NK-92 treated with Interleukin-12 subunit alpha and Interleukin-12 subunit beta, amount 100 ng/mL, for 24 hours (cell line): ENCODE results near the gene CENPVL1.
"Not testable (repeated sequence)": the region's sequence is repeated elsewhere in the genome, so short reads cannot be mapped to it uniquely, and the experiment has no call there.

Source experiments
- DNase-seq: peaks from one replicate; lab custom pipeline; 2025; lab: John Stamatoyannopoulos, UW

Gene CENPVL1

DNA sequence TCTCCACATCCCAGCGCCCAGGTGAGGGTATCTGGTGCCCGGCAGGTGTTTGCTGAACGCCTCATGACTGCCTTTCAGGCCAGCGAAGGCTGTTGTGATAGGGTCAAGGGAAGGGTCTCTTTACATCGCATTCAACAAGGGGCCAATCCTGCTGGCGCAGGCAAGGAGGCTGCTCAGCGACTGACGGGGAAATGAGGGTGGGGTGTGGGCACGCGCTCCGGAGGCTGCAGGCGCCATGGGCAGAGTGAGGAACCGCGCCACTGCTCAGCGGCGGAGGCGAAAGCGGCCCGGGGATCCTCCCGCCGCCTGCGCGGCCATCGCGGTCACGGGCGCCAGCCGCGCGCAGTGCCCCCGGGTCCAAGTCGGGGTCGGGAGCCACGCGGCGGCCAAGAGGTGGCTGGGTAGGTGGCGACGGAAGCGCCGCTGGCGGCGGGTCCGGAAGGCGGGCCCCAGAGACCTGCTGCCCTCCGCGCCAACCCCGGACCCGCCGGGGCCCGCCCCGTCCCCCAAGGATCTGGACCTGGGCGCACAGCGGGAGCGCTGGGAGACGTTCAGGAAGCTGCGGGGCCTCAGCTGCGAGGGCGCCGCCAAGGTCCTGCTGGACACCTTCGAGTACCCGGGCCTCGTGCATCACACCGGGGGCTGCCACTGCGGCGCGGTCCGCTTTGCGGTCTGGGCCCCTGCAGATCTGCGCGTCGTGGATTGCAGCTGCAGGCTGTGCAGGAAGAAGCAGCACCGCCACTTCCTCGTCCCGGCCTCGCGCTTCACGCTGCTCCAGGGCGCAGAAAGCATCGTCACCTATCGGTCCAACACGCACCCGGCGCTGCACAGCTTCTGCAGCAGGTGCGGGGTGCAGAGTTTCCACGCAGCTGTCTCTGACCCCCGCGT is at the start of gene CENPVL1:
CENPVL1 (plus strand) TSS at position 236 of the 888 bp plus-strand sequence; CDS start at position 236, 0 bp downstream.
- DNase-seq: not testable (repeated sequence)

DNA sequence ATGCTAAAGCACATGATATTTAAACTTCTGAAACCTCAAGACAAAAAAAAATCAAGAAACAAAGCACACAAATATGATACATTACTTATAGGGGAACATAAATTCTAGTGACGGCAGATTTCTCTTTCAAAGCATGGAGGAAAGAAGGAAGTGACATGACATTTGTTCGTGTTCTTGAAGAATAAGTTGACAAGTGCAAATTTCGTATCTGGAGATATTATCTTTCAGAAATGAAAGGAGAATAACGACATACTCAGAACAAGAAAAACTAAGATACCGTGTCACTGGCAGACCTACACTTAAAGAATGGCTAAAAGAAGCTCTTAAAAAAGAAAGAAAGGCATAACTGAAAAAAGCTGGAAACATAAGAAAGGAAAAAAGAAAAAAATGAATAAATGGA is 44.3 kb upstream of the CENPVL1 start:
- no peak for DNase-seq

DNA sequence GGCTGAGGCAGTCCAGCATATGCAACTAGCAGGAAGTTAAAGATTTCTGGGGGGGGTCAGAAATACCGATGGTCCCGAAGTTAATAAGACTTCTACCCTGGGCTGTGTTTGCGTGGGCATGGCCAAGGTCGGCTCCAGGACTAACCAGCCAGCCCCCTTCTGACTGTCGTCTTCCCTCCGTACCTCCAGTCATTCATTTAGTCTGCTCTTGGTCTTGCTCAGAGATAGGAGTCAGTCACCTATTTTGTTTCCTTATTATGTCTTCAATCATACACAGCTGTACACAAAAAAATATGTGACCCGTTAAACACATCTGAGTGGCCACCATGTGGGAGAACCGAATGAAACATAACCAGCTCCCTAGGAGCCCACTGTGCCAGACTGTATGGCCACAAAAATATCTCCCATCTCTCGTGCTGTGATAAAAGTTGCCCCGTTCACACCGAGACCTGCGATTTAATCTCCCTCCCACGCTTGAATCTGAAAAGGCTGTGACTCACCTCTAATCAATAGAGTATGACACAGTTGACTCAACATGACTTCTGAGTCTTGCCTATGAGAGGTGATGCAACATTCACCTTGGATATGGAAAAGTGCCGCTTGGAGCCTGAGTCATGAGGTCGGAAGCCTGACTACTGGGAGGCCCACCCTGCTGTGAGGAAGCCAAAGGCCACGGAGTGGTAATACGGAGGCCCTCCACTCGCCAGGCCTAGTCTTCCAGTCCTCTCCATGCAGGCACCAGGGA is 30.5 kb upstream of the CENPVL1 start:
- not testable (repeated sequence) for DNase-seq

DNA sequence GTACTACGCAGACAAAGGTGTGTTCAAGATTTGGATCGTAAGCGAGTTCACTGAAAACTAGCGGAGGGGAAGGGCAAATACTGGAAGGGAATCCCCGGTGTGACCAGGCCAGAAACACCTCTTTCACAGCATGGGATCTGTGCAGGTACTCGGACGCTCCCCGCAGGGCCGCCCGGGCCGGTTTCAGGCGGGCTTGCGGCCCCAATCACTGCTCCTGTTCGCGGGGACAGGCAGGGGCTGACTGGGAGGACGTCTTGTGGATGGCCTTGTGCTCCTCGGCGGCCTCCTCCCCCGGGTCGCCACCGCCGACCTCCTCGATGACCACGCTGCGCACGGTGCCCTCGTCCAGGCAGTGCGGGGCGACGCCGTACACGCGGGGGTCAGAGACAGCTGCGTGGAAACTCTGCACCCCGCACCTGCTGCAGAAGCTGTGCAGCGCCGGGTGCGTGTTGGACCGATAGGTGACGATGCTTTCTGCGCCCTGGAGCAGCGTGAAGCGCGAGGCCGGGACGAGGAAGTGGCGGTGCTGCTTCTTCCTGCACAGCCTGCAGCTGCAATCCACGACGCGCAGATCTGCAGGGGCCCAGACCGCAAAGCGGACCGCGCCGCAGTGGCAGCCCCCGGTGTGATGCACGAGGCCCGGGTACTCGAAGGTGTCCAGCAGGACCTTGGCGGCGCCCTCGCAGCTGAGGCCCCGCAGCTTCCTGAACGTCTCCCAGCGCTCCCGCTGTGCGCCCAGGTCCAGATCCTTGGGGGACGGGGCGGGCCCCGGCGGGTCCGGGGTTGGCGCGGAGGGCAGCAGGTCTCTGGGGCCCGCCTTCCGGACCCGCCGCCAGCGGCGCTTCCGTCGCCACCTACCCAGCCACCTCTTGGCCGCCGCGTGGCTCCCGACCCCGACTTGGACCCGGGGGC is 28.2 kb upstream of the CENPVL1 start:
- not testable (repeated sequence) for DNase-seq

DNA sequence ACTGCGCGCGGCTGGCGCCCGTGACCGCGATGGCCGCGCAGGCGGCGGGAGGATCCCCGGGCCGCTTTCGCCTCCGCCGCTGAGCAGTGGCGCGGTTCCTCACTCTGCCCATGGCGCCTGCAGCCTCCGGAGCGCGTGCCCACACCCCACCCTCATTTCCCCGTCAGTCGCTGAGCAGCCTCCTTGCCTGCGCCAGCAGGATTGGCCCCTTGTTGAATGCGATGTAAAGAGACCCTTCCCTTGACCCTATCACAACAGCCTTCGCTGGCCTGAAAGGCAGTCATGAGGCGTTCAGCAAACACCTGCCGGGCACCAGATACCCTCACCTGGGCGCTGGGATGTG is 27.6 kb upstream of the CENPVL1 start, which contains the start of gene CENPVL2:
CENPVL2 (minus strand) TSS at position 112 of the 343 bp plus-strand sequence; CDS start at position 112, 0 bp downstream.
- DNase-seq: not testable (repeated sequence)

DNA sequence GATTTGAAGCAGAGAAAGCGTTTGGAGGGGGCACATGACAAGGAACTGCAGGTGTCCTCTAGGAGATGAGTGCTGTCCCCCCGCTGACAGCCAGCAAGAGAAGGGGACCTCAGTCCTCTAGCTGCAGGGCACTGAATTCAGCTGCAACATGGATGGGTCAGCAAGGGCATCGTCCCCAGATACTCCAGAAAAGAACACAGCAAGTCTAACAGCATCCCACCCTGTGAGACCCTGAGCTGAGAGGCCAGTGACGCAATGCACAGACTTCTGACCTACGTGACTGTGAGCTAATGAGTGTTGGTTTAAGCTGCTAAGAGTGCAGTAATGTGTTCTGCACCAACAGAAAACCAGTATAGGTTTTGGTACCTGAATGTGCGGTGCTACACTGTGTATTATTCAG is 16.1 kb upstream of the CENPVL1 start:
- no peak for DNase-seq

DNA sequence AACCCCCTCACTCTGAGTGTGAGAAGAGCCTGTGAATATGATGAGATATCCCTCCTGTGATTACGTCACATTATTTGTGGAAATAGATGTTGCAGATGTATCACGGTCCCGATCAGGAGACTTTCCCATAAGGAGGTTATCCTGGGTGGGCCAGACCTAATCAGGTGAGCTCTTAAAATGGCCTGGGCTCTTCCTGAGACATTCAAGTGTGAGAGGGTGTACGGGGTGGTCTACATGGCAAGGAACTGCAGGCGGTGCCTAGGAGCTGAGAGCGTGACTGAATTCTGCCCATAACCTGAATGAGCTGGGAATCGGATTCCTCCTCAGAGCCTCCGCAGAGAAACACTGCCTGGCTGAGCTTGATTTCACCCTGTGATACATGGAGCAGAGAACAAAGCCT is 12.9 kb upstream of the CENPVL1 start:
- DNase-seq: no peak

DNA sequence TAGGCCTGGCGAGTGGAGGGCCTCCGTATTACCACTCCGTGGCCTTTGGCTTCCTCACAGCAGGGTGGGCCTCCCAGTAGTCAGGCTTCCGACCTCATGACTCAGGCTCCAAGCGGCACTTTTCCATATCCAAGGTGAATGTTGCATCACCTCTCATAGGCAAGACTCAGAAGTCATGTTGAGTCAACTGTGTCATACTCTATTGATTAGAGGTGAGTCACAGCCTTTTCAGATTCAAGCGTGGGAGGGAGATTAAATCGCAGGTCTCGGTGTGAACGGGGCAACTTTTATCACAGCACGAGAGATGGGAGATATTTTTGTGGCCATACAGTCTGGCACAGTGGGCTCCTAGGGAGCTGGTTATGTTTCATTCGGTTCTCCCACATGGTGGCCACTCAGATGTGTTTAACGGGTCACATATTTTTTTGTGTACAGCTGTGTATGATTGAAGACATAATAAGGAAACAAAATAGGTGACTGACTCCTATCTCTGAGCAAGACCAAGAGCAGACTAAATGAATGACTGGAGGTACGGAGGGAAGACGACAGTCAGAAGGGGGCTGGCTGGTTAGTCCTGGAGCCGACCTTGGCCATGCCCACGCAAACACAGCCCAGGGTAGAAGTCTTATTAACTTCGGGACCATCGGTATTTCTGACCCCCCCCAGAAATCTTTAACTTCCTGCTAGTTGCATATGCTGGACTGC is 2.8 kb downstream of the CENPVL1 start:
- not testable (repeated sequence) for DNase-seq

DNA sequence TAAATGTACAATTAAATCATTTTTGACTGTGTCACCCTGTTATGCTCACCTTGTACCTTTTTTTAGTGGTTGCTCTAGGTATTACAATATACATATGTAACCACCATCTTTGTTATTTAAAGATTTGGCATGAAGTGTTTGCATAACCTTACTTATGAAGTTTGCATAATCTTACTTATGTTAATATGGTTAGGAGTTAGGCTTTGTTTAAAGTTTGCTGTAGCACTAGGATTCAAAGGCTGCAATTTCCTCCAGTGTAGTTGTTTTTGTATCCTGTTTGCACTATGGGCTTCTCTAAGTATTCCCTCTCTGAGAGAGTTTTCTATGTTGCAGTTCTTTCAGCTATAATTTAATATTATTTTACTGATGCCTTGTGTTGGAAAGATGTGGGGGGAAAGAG is 17.9 kb downstream of the CENPVL1 start:
- DNase-seq: no peak

DNA sequence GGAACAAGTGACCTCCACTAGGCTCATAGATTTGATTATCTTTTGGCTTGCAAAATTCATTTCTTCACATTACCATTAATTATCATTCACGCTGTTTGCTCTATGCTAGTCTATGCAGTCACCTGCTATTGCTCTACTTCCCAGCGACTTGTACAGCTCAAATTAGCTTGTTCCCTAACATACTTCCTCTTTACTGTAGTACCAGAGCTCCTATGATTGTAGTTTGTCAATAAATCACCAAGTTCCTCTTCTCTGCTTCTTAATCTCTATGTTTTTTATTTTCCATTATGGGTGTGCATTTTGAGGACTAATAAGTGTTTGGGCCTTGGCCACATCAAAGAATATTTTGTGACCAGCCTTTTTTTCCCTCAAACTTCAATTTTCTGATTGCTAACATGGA is 26.8 kb downstream of the CENPVL1 start:
- DNase-seq: no peak

DNA sequence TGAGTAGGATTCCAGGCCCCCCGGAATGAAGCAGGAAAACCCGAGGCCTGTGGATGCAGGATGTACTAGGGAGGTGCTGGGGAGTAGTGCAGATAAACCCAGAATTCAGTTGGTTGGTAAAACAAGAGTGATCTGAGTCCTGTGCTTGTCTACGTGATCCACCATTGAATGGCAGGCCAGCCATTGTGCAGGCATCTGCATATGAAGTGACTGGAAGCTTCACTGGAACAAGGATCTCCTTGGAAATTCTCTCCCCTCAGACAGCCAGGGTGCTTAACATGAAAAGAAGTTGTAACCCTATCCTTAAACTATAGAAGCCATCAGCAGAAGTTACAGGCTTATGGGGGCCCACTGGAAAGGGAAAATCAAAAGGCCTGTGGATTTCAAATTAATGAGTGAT is 32.3 kb downstream of the CENPVL1 start:
- DNase-seq: no peak

DNA sequence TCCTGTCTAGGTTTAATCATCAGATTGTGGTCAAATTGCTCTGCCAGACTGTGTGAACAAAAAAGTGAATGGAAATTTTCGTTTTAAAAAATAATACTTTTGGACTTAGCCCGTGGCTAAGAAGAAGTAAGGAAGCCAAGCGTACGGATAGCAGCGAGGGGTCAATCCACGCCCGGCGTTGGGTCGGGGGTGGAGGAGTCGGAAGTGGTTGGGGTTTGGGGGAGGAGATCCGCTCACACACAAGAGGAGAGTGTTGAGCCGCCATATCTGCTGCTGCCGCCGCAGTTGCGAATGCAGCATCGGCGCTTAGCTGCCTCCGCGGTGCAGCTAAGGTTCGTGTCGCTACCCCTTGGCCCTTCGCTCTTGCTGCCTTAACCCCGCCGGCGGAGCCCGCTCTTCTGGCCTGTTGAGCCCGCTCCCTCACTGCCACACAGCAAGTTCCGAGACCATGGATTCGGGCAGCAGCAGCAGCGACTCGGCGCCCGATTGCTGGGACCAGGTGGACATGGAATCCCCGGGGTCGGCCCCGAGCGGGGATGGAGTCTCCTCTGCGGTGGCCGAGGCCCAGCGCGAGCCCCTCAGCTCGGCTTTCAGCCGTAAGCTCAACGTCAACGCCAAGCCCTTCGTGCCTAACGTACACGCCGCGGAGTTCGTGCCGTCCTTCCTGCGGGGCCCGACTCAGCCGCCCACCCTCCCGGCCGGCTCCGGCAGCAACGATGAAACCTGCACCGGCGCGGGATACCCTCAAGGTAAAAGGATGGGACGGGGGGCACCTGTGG is 33.1 kb downstream of the CENPVL1 start, which contains the start of gene GSPT2:
GSPT2 (plus strand) TSS at position 264 of the 779 bp plus-strand sequence; CDS start at position 449, 185 bp downstream.
- no peak for DNase-seq

DNA sequence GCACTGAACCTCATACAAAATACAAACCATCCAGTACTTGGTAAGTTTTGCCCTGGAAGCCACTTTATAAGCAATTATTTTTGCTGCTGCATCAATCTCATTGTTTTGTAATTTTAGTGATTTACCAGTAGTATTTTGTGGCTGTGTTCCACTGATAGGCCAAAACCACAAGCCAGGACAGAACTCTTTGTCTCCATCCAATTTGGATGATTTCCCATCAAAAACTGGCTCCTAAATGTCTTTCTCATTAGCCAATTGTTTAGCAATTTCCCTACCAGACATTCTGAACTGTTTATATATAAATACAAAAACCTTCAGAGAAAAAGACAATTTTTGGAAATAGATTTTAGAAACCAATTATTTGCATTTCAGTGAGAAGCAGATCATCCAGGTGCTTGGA is 37.4 kb downstream of the CENPVL1 start:
- DNase-seq: no peak

DNA sequence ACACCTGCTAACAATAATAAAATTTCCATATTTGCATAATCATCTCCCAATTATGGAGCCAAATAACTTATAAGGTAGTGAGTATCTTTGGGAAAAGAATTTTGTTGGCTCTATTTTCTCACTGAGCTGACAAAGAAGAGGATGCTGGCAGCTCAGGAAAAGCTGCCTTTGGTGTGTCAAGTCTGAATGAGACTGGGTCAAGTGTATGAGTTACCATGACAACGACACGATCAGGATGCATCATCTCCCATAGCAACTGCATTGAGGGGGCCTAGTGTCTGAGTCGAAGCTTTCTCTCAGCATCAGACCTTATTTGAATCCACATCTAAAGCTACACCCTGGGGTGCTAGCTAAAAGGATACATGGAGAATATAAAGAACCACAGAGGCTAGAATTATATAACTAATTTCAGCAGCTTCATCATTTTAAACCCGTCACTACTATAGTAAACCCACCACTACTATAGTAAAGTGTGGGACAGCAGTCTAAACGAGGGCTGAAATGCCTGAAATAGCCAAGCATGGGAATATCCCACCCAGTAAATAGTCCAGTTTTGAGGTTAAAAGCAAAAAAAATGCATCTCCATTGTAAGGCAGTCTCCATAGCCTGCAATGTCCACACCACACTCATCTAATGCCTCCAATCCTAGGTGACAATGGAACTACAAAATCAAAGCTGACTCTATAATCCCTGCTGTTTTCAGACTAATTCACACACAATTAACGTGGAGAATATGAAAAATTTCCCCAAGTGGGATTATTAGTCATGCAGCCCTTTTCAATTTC is 48.9 kb downstream of the CENPVL1 start:
- no peak for DNase-seq

DNA sequence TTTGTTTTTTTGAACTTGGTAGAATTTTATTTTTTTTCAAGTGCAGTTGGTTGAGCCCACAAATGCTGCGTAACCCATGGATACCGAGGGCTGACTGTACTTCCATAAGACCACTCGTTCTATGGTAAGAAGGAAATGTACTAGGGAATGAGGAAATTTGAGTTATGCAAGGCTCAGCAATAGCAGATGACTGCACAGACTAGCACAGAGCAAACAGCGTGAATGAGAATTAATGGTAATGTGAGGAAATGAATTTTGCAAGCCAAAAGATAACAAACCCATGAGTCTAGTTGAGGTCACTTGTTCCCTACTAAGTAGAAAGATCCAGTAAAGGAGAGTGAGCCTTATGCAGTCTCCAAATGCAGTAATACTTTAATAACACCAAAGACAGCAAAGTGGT is 50.3 kb downstream of the CENPVL1 start:
- no peak for DNase-seq
